ENCODE measurements around the gene CLCN1.

The CLCN1 gene

DNA sequence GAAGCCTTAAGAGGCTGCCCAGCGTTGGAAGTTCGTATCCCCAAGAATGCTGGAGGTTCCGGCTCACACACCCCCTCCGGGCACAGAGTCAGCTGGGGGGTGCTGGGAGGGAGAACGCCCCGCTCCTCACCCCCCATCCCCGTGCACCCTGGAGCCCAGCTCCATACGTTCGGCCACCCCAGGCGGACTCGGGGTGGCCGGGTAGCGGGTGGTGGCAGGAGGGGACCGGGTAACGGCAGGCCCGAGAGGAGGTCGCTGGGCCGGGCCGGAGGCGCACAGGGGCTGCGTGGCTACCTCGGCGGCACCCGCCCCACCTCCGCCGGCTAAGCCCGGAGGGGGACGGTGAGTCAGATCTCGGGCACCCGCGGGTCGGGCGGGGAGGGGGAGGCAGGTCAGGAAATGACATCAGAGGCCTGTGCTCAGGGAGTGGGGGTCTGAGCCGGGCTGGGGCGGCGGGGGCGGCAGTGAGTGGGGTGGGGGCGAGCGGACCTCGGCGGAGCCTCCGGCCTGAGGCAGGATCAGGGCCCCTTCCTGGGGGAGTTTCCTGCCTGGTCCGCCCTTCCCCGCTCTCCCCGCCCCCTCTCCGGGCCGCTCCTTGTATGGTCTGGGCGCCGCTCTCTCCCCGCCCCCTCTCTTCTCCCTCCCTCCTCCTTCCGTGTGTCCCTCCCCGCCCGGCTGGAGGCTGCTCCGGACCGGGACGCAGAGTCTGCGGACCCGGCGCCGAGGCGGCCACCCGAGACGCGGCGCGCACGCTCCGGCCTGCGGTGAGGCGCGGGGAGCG is 64.9 kb downstream of the CLCN1 start, which contains the start of gene ZYX:
Gene ZYX, plus strand, starts transcription at position 700 of the 781 bp plus-strand sequence. CDS start 227 bp downstream, outside the sequence.
- peak; percentile 88 to 95 for DNase-seq (ENCODE audit: low read depth in 1 of 2, low spot score in 1 of 2)
- TF ChIP-seq CTCF (IDR thresholded peaks at IDR 0.05; ENCODE audit: insufficient read depth, low read length), result no peak
- peak; percentile 67 for TF ChIP-seq POLR2AphosphoS5 (IDR thresholded peaks at IDR 0.05; ENCODE audit: low read depth)
- no peak for TF ChIP-seq SPI1 (IDR thresholded peaks at IDR 0.05; ENCODE audit: borderline replicate concordance, low read depth)
- no peak for TF ChIP-seq GABPA (IDR thresholded peaks at IDR 0.05; ENCODE audit: low read depth)
- TF ChIP-seq, protein P1, sequence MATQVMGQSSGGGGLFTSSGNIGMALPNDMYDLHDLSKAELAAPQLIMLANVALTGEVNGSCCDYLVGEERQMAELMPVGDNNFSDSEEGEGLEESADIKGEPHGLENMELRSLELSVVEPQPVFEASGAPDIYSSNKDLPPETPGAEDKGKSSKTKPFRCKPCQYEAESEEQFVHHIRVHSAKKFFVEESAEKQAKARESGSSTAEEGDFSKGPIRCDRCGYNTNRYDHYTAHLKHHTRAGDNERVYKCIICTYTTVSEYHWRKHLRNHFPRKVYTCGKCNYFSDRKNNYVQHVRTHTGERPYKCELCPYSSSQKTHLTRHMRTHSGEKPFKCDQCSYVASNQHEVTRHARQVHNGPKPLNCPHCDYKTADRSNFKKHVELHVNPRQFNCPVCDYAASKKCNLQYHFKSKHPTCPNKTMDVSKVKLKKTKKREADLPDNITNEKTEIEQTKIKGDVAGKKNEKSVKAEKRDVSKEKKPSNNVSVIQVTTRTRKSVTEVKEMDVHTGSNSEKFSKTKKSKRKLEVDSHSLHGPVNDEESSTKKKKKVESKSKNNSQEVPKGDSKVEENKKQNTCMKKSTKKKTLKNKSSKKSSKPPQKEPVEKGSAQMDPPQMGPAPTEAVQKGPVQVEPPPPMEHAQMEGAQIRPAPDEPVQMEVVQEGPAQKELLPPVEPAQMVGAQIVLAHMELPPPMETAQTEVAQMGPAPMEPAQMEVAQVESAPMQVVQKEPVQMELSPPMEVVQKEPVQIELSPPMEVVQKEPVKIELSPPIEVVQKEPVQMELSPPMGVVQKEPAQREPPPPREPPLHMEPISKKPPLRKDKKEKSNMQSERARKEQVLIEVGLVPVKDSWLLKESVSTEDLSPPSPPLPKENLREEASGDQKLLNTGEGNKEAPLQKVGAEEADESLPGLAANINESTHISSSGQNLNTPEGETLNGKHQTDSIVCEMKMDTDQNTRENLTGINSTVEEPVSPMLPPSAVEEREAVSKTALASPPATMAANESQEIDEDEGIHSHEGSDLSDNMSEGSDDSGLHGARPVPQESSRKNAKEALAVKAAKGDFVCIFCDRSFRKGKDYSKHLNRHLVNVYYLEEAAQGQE (IDR thresholded peaks at IDR 0.05; ENCODE audit: insufficient replicate concordance, low read depth), result no peak
- no peaks in the 10 kb centered on the region for H3K27me3 ChIP-seq (ENCODE audit: insufficient read depth, poor library complexity, severe bottlenecking)

GRCh38 chr7:143381427-143382125 is 65.7 kb downstream of the CLCN1 start:
- TF ChIP-seq, protein P1 (IDR thresholded peaks at IDR 0.05; ENCODE audit: insufficient replicate concordance, low read depth), result no peak
- TF ChIP-seq SPI1 (IDR thresholded peaks at IDR 0.05; ENCODE audit: borderline replicate concordance, low read depth) (no peak), POLR2AphosphoS5 (IDR thresholded peaks at IDR 0.05; ENCODE audit: low read depth) (no peak), CTCF (IDR thresholded peaks at IDR 0.05; ENCODE audit: insufficient read depth, low read length) (no peak), GABPA (IDR thresholded peaks at IDR 0.05; ENCODE audit: low read depth) (0 out of 2 replicates have a peak, but pooled peaks have one; percentile 10)
- Histone ChIP-seq H3K27me3 (ENCODE audit: insufficient read depth, poor library complexity, severe bottlenecking) (no peaks in the 10 kb centered on the region), H3K27ac (replicated peaks) (peak overlapping the region; percentile 88), H3K4me3 (replicated peaks; ENCODE audit: insufficient read depth, low read length) (peak overlapping the region; percentile 75)
- DNase-seq (ENCODE audit: low read depth in 1 of 2, low spot score in 1 of 2), result no peak

More for the DNA sequence above, 64.9 kb downstream of the CLCN1 start, which contains the start of gene ZYX:
- peak within 1 kb of the TSS; percentile 97 for H3K27ac ChIP-seq (replicated peaks)
- H3K4me3 ChIP-seq (replicated peaks; ENCODE audit: insufficient read depth, low read length), result peak within 1 kb of the TSS; percentile 75

GRCh38 chr7:143382126-143382790 is 66.3 kb downstream of the CLCN1 start:
- TF ChIP-seq CTCF (IDR thresholded peaks at IDR 0.05; ENCODE audit: insufficient read depth, low read length) (no peak), SPI1 (IDR thresholded peaks at IDR 0.05; ENCODE audit: borderline replicate concordance, low read depth) (no peak), POLR2AphosphoS5 (IDR thresholded peaks at IDR 0.05; ENCODE audit: low read depth) (no peak)
- TF ChIP-seq, protein P1 (IDR thresholded peaks at IDR 0.05; ENCODE audit: insufficient replicate concordance, low read depth), result no peak
- peak overlapping the region; percentile 75 for H3K4me3 ChIP-seq (replicated peaks; ENCODE audit: insufficient read depth, low read length)
- no peak for DNase-seq (ENCODE audit: low read depth in 1 of 2, low spot score in 1 of 2)
- H3K27ac ChIP-seq (replicated peaks), result peak overlapping the region; percentile 88
- no peaks in the 10 kb centered on the region for H3K27me3 ChIP-seq (ENCODE audit: insufficient read depth, poor library complexity, severe bottlenecking)

All from HL-60 (cell line).